ENCODE results near the gene SNX6.

SNX6 gene

DNA sequence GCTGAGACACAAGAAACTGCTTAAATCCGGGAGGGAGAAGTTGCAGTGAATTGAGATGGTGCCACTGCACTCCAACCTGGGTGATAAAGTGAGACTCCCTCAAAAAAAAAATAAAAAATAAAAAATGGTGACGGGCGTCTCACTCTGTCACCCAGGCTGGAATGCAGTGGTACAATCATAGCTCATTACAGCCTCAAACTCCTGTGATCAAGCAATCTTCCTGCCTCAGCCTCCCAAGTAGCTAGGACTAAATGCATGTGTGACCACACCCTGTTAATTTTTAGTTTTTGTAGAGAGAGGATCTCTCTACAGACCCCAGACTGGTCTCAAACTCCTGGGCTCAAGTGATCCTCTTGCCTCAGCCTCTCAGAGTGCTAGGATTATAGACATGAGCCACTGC, 9.1 kb downstream of the SNX6 start:
- TF ChIP-seq, protein P1, sequence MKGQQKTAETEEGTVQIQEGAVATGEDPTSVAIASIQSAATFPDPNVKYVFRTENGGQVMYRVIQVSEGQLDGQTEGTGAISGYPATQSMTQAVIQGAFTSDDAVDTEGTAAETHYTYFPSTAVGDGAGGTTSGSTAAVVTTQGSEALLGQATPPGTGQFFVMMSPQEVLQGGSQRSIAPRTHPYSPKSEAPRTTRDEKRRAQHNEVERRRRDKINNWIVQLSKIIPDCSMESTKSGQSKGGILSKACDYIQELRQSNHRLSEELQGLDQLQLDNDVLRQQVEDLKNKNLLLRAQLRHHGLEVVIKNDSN (IDR thresholded peaks at IDR 0.05), result no peak
- TF ChIP-seq NFIC (IDR thresholded peaks at IDR 0.05) (no peak), FOXM1 (IDR thresholded peaks at IDR 0.05; ENCODE audit: borderline replicate concordance, low read depth) (no peak), YY1 (IDR thresholded peaks at IDR 0.05; ENCODE audit: low read depth) (no peak), TEAD4 (IDR thresholded peaks at IDR 0.05) (no peak), TAF1 (IDR thresholded peaks at IDR 0.05; ENCODE audit: low read depth) (no peak), CREB1 (IDR thresholded peaks at IDR 0.05; ENCODE audit: low read depth) (no peak)
- TF ChIP-seq, protein P2, sequence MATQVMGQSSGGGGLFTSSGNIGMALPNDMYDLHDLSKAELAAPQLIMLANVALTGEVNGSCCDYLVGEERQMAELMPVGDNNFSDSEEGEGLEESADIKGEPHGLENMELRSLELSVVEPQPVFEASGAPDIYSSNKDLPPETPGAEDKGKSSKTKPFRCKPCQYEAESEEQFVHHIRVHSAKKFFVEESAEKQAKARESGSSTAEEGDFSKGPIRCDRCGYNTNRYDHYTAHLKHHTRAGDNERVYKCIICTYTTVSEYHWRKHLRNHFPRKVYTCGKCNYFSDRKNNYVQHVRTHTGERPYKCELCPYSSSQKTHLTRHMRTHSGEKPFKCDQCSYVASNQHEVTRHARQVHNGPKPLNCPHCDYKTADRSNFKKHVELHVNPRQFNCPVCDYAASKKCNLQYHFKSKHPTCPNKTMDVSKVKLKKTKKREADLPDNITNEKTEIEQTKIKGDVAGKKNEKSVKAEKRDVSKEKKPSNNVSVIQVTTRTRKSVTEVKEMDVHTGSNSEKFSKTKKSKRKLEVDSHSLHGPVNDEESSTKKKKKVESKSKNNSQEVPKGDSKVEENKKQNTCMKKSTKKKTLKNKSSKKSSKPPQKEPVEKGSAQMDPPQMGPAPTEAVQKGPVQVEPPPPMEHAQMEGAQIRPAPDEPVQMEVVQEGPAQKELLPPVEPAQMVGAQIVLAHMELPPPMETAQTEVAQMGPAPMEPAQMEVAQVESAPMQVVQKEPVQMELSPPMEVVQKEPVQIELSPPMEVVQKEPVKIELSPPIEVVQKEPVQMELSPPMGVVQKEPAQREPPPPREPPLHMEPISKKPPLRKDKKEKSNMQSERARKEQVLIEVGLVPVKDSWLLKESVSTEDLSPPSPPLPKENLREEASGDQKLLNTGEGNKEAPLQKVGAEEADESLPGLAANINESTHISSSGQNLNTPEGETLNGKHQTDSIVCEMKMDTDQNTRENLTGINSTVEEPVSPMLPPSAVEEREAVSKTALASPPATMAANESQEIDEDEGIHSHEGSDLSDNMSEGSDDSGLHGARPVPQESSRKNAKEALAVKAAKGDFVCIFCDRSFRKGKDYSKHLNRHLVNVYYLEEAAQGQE (IDR thresholded peaks at IDR 0.05; ENCODE audit: low read depth), result no peak
- TF ChIP-seq, protein P3, sequence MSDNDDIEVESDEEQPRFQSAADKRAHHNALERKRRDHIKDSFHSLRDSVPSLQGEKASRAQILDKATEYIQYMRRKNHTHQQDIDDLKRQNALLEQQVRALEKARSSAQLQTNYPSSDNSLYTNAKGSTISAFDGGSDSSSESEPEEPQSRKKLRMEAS (IDR thresholded peaks at IDR 0.05), result no peak

DNA sequence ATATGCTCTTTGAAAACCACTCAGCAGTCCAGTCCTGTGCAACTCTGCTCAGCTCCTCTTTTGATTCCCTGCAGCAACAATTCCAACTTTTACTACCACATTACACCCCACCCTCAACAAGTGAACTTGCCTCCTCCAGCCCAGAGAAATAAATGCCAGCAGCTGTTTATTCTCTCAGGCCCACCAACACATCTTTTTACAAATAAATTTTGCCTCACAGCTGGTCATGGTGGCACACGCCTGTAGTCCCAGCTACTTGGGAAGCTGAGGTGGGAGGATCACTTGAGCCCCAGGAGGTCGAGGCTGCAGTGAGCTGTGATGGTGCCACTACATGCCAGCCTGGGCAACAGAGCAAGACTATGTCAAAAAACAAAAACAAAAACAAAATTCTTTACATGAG, 9.8 kb downstream of the SNX6 start:
- TF ChIP-seq EP300 (IDR thresholded peaks at IDR 0.05; ENCODE audit: borderline replicate concordance), result no peak
- TF ChIP-seq, protein P2 (IDR thresholded peaks at IDR 0.05; ENCODE audit: low read depth), result no peak
- TF ChIP-seq, protein P1 (IDR thresholded peaks at IDR 0.05), result no peak
- TF ChIP-seq, protein P3 (IDR thresholded peaks at IDR 0.05), result no peak

DNA sequence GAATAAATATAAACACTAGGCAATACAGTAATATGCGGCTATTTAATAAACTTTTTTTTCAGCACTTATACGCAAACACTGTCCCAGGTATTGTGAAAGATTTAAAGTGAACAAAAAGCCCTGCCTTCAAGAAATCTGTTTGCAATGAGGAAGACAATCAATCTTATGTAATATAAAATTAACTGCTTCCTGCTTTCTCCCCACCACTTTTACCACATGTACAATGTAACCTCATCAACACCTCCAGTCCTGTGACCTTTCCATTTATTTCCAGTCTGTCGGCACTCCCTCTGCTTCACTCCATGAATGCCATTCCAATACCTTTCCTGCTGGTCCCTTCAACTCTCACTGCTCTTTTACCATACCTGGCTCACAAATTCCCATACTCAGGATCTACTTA, 10.5 kb downstream of the SNX6 start:
- no peak for TF ChIP-seq EGR1 (IDR thresholded peaks at IDR 0.05)
- TF ChIP-seq, protein P3 (IDR thresholded peaks at IDR 0.05), result no peak
- TF ChIP-seq, protein P1 (IDR thresholded peaks at IDR 0.05), result no peak
- TF ChIP-seq ZBTB7A (IDR thresholded peaks at IDR 0.05; ENCODE audit: low read depth), result no peak
- TF ChIP-seq TCF12 (IDR thresholded peaks at IDR 0.05; ENCODE audit: low read depth), result no peak
- no peak for TF ChIP-seq YY1 (IDR thresholded peaks at IDR 0.05; ENCODE audit: low read depth)
- no peak for TF ChIP-seq CEBPB (IDR thresholded peaks at IDR 0.05)
- TF ChIP-seq NFIC (IDR thresholded peaks at IDR 0.05), result no peak
- TF ChIP-seq TEAD4 (IDR thresholded peaks at IDR 0.05), result no peak

DNA sequence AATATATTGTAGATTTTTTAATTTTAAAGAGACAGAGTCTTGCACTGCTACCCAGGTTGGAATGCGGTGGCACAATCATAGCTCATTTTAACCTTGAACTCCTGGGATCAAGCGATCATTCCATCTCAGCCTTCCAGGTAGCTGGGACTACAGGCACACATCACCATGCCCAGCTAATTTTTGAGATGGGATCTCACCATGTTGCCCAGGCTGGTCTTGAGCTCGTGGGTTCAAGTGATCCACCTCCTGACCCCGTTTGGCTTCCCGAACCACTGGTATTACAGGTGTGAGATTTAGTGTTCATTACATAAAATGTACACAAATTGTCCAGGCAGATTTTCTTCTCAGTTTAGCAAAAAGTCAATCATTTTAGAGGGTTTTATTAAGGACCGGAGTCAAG, 13.6 kb downstream of the SNX6 start:
- TF ChIP-seq FOXM1 (IDR thresholded peaks at IDR 0.05; ENCODE audit: borderline replicate concordance, low read depth) (no peak), TEAD4 (IDR thresholded peaks at IDR 0.05) (no peak), ZBTB7A (IDR thresholded peaks at IDR 0.05; ENCODE audit: low read depth) (no peak)
- TF ChIP-seq, protein P1 (IDR thresholded peaks at IDR 0.05), result no peak
- TF ChIP-seq, protein P2 (IDR thresholded peaks at IDR 0.05; ENCODE audit: low read depth), result no peak

DNA sequence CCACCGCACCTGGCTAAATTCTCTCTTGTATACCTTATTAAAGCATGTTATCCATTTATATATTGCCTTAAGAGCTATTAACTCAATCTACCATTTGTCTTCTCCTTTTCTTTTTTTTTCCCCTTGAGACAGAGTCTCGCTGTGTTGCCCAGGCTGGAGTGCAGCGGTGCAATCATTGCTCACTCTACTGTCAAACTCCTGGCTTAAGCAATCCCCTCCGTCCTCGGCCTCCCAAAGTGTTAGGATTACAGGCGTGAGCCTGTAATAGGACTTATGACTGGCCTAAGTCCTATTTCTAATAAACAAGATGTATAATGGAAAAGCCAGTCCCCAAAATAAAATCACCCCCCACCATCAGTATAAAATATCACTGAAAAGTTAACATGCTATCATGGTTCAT, 14.4 kb downstream of the SNX6 start:
- TF ChIP-seq, protein P2 (IDR thresholded peaks at IDR 0.05; ENCODE audit: low read depth), result no peak
- TF ChIP-seq, protein P3 (IDR thresholded peaks at IDR 0.05), result no peak
- no peak for TF ChIP-seq YY1 (IDR thresholded peaks at IDR 0.05; ENCODE audit: low read depth)
- TF ChIP-seq TCF12 (IDR thresholded peaks at IDR 0.05; ENCODE audit: low read depth), result no peak
- TF ChIP-seq CEBPB (IDR thresholded peaks at IDR 0.05), result no peak
- TF ChIP-seq ZBTB7A (IDR thresholded peaks at IDR 0.05; ENCODE audit: low read depth), result no peak
- no peak for TF ChIP-seq TEAD4 (IDR thresholded peaks at IDR 0.05)
- TF ChIP-seq, protein P1 (IDR thresholded peaks at IDR 0.05), result no peak
- no peak for TF ChIP-seq RAD21 (IDR thresholded peaks at IDR 0.05; ENCODE audit: low read depth)
- no peak for TF ChIP-seq NFIC (IDR thresholded peaks at IDR 0.05)
- TF ChIP-seq EP300 (IDR thresholded peaks at IDR 0.05; ENCODE audit: borderline replicate concordance), result no peak
- TF ChIP-seq EGR1 (IDR thresholded peaks at IDR 0.05), result no peak
- TF ChIP-seq FOXM1 (IDR thresholded peaks at IDR 0.05; ENCODE audit: borderline replicate concordance, low read depth), result no peak
- TF ChIP-seq CREB1 (IDR thresholded peaks at IDR 0.05; ENCODE audit: low read depth), result no peak

Measured in Ishikawa (cell line).